H1 (cell line): Measurements from ENCODE around the gene APOL1. TPM values are rescaled to one million over a fixed set of nuclear protein-coding genes. Genes with fewer than 3 reads are reported as not detected.

Experiments
- CTCF ChIA-PET: fragments of 300-600 bp; sonication (Branson Sonifier 250); formaldehyde crosslinking; loops from one replicate; lab custom pipeline; 2021; ENCODE audit not compliant: partially characterized antibody; lab: Charles Lee
- POLR2A ChIA-PET: fragments of 300-600 bp; sonication (Branson Sonifier 250); formaldehyde crosslinking; loops from one replicate; lab custom pipeline; 2021; ENCODE audit warnings: inconsistent platforms; ENCODE audit not compliant: partially characterized antibody; lab: Charles Lee
- DNase-seq, 2 experiments: peaks; one replicate each; pipeline versions ENCODE4 v3.0.0 to v3.0.0-alpha.2; 2010 to 2022; ENCODE audit warnings: low spot score in 2 of 2, low read depth in 1 of 2, mixed read lengths in 1 of 2
- FAIRE-seq: peaks from 2 replicates; lab custom pipeline; 2011; peaks lifted over from hg19 to GRCh38; lab: Jason Lieb, UNC
- H2AFZ ChIP-seq: 2 replicates; pipeline ENCODE4 v1.8.1; 2012; ENCODE audit warnings: low read length, inconsistent platforms
- H2AK5ac ChIP-seq: 2 replicates; pipeline ENCODE4 v1.6.1; 2013; ENCODE audit warnings: low read depth, low read length
- H2BK120ac ChIP-seq: replicated peaks from 2 replicates; pipeline ENCODE3; 2013; ENCODE audit warnings: low read depth, low read length, inconsistent platforms
- H2BK12ac ChIP-seq: 2 replicates; pipeline ENCODE4 v1.6.1; 2013; ENCODE audit warnings: low read depth, low read length
- H2BK15ac ChIP-seq: 2 replicates; pipeline ENCODE4 v1.6.1; 2013; ENCODE audit warnings: low read length
- H2BK20ac ChIP-seq: 2 replicates; pipeline ENCODE4 v1.6.1; 2013; ENCODE audit warnings: low read length
- H2BK5ac ChIP-seq: 2 replicates; pipeline ENCODE4 v1.6.1; 2013; ENCODE audit warnings: low read depth, low read length
- H3K14ac ChIP-seq: 2 replicates; pipeline ENCODE4 v1.6.1; 2013; ENCODE audit warnings: inconsistent platforms; ENCODE audit not compliant: insufficient read length
- H3K18ac ChIP-seq: 2 replicates; pipeline ENCODE4 v1.6.1; 2013; ENCODE audit warnings: low read length; ENCODE audit errors: extremely low read depth
- H3K23ac ChIP-seq: 2 replicates; pipeline ENCODE4 v1.6.1; 2013; ENCODE audit warnings: inconsistent platforms; ENCODE audit not compliant: insufficient read length
- H3K23me2 ChIP-seq: 2 replicates; pipeline ENCODE4 v1.6.1; 2013; ENCODE audit warnings: low read depth, low read length
- H3K27ac ChIP-seq: 2 replicates; pipeline ENCODE4 v1.6.1; 2011; ENCODE audit warnings: low read depth, low read length, inconsistent platforms
- H3K27me3 ChIP-seq, 4 experiments: replicated peaks in 1 of 4; 1 replicate in 1 of 4; 2 replicates in 3 of 4; pipeline versions ENCODE4 v1.6.1 to v1.8.1; 2011 to 2013; ENCODE audit warnings: low read length in 3 of 4, mild to moderate bottlenecking in 3 of 4, inconsistent platforms in 2 of 4, mixed read lengths in 2 of 4, moderate library complexity in 1 of 4; ENCODE audit not compliant: control insufficient read depth in 3 of 4, insufficient read depth in 3 of 4; ENCODE audit errors: extremely low read depth in 1 of 4
- H3K36me3 ChIP-seq, 4 experiments: 2 replicates each; pipeline versions ENCODE4 v1.6.1 to v1.8.1; 2011 to 2013; ENCODE audit warnings: mild to moderate bottlenecking in 4 of 4, low read length in 3 of 4, moderate library complexity in 2 of 4, control low read depth in 1 of 4, inconsistent platforms in 1 of 4; ENCODE audit not compliant: insufficient read depth in 4 of 4, control insufficient read depth in 2 of 4
- H3K4ac ChIP-seq: replicated peaks from 2 replicates; pipeline ENCODE3; 2013; ENCODE audit warnings: low read length, low read depth, mixed read lengths, inconsistent platforms; ENCODE audit not compliant: insufficient read length
- H3K4me1 ChIP-seq, 4 experiments: replicated peaks in 1 of 4; 1 replicate in 1 of 4; 2 replicates in 3 of 4; pipeline versions ENCODE4 v1.6.1 to v1.8.1; 2011 to 2013; ENCODE audit warnings: low read length in 3 of 4, inconsistent platforms in 2 of 4, mixed read lengths in 1 of 4; ENCODE audit not compliant: insufficient read depth in 4 of 4, control insufficient read depth in 3 of 4
- H3K4me2 ChIP-seq, 2 experiments: 2 replicates each; pipeline versions ENCODE4 v1.6.1 to v1.8.1; 2011 to 2013; ENCODE audit warnings: low read depth in 2 of 2, low read length in 2 of 2, control low read depth in 1 of 2, inconsistent platforms in 1 of 2, mild to moderate bottlenecking in 1 of 2; ENCODE audit not compliant: insufficient read depth in 1 of 2
- H3K4me3 ChIP-seq, 4 experiments: fragments of 200-600, 300-600 bp in 1 of 4; sonication (generic), shearing (Covaris generic), sonication (Bioruptor Twin) in 1 of 4; 2 replicates each; pipeline versions ENCODE4 v1.5.1 to v1.8.1; 2011 to 2016; ENCODE audit warnings: low read length in 4 of 4, low read depth in 3 of 4, control low read depth in 2 of 4, inconsistent platforms in 2 of 4, mild to moderate bottlenecking in 2 of 4, mixed read lengths in 1 of 4, moderate library complexity in 1 of 4; ENCODE audit not compliant: insufficient read depth in 2 of 4; ENCODE audit errors: extremely low read depth in 1 of 4
- H3K56ac ChIP-seq: replicated peaks from 2 replicates; pipeline ENCODE3; 2013; ENCODE audit warnings: low read depth, mild to moderate bottlenecking, mixed read lengths, low read length, inconsistent platforms; ENCODE audit not compliant: insufficient read length
- H3K79me1 ChIP-seq: 2 replicates; pipeline ENCODE4 v1.6.1; 2013; ENCODE audit warnings: low read depth, low read length, control low read depth
- H3K79me2 ChIP-seq, 2 experiments: 2 replicates each; pipeline versions ENCODE4 v1.6.1 to v1.8.1; 2012 to 2013; ENCODE audit warnings: low read length in 2 of 2, mild to moderate bottlenecking in 2 of 2, inconsistent platforms in 1 of 2; ENCODE audit not compliant: insufficient read depth in 2 of 2, control insufficient read depth in 1 of 2
- H3K9ac ChIP-seq, 4 experiments: replicated peaks in 1 of 4; 1 replicate in 1 of 4; 2 replicates in 3 of 4; pipeline versions ENCODE4 v1.6.1 to v1.8.1; 2011 to 2013; ENCODE audit warnings: low read depth in 3 of 4, low read length in 3 of 4, control low read depth in 2 of 4, mild to moderate bottlenecking in 2 of 4, moderate library complexity in 2 of 4, inconsistent platforms in 1 of 4; ENCODE audit errors: extremely low read depth in 1 of 4
- H3K9me3 ChIP-seq, 2 experiments: 2 replicates each; pipeline versions ENCODE4 v1.6.1 to v1.8.1; 2012 to 2013; ENCODE audit warnings: mild to moderate bottlenecking in 2 of 2, moderate library complexity in 2 of 2, control low read depth in 1 of 2, inconsistent platforms in 1 of 2, low read depth in 1 of 2, low read length in 1 of 2, mixed read lengths in 1 of 2; ENCODE audit not compliant: insufficient read depth in 2 of 2
- H4K20me1 ChIP-seq, 2 experiments: replicated peaks in 1 of 2; 2 replicates each; pipeline versions ENCODE3 to v1.8.1; 2011 to 2013; ENCODE audit warnings: inconsistent platforms in 2 of 2, low read length in 2 of 2, mild to moderate bottlenecking in 1 of 2; ENCODE audit not compliant: insufficient read depth in 2 of 2, control insufficient read depth in 1 of 2
- H4K5ac ChIP-seq: 2 replicates; pipeline ENCODE4 v1.6.1; 2013; ENCODE audit warnings: low read length, low read depth, mixed read lengths, inconsistent platforms; ENCODE audit not compliant: insufficient read length
- H4K8ac ChIP-seq: 2 replicates; pipeline ENCODE4 v1.8.0; 2013; ENCODE audit warnings: mild to moderate bottlenecking, moderate library complexity, low read length, inconsistent platforms; ENCODE audit not compliant: insufficient read depth; ENCODE audit errors: extremely low read depth
- H4K91ac ChIP-seq: replicated peaks from 2 replicates; pipeline ENCODE3; 2013; ENCODE audit warnings: low read length, mixed read lengths, inconsistent platforms; ENCODE audit not compliant: insufficient read length
- BRCA1 ChIP-seq: IDR thresholded peaks from 2 replicates; pipeline ENCODE4 v1.6.1; 2012; ENCODE audit warnings: low read depth, low read length, improper control_type of control experiment
- CBX8 ChIP-seq: fragments of 300-800, 300-1000 bp; sonication (generic); IDR thresholded peaks from 2 replicates; pipeline ENCODE4 v1.7.1; 2016; ENCODE audit warnings: low read depth, low read length, borderline replicate concordance
- EGR1 ChIP-seq: IDR thresholded peaks from 2 replicates; pipeline ENCODE4 v1.6.1; 2011; ENCODE audit warnings: low read depth, low read length, borderline replicate concordance
- EZH2 ChIP-seq: fragments of 200-600 bp; sonication (generic); IDR thresholded peaks from 2 replicates; pipeline ENCODE4 v1.7.1; 2012; ENCODE audit warnings: low read depth, mild to moderate bottlenecking, moderate library complexity, low read length, inconsistent platforms; ENCODE audit not compliant: severe bottlenecking
- GABPA ChIP-seq: IDR thresholded peaks from 2 replicates; pipeline ENCODE4 v1.6.1; 2011; ENCODE audit warnings: mild to moderate bottlenecking, low read length, moderate library complexity, borderline replicate concordance; ENCODE audit not compliant: insufficient read depth
- GTF2F1 ChIP-seq: IDR thresholded peaks from 2 replicates; pipeline ENCODE4 v1.6.1; 2012; ENCODE audit warnings: low read depth, low read length, improper control_type of control experiment, borderline replicate concordance
- HDAC6 ChIP-seq: IDR thresholded peaks from one replicate; pipeline ENCODE4 v1.7.1; 2012; ENCODE audit warnings: low read depth, mild to moderate bottlenecking, inconsistent platforms, low read length, moderate library complexity
- JUN ChIP-seq: IDR thresholded peaks from 2 replicates; pipeline ENCODE4 v1.6.1; 2011; ENCODE audit warnings: low read depth, mild to moderate bottlenecking, improper control_type of control experiment, low read length
- NANOG ChIP-seq: IDR thresholded peaks from 2 replicates; pipeline ENCODE4 v1.6.1; 2011; ENCODE audit warnings: low read length, low read depth, mild to moderate bottlenecking, inconsistent platforms; ENCODE audit not compliant: insufficient read depth, poor library complexity, severe bottlenecking
- RFX5 ChIP-seq: IDR thresholded peaks from 2 replicates; pipeline ENCODE4 v1.6.1; 2011; ENCODE audit warnings: low read depth, low read length, improper control_type of control experiment, borderline replicate concordance
- SAP30 ChIP-seq: fragments of 300-600 bp; sonication (generic); IDR thresholded peaks from 2 replicates; pipeline ENCODE4 v1.7.1; 2012; ENCODE audit warnings: low read length, moderate library complexity, mild to moderate bottlenecking, inconsistent platforms; ENCODE audit not compliant: insufficient read depth, insufficient replicate concordance
- SIRT6 ChIP-seq: IDR thresholded peaks from one replicate; pipeline ENCODE4 v1.7.1; 2012; ENCODE audit warnings: low read length, inconsistent platforms
- TEAD4 ChIP-seq: IDR thresholded peaks from 2 replicates; pipeline ENCODE4 v1.6.1; 2012; ENCODE audit warnings: low read depth, low read length, inconsistent platforms, mixed read lengths
- YY1 ChIP-seq: IDR thresholded peaks from 2 replicates; pipeline ENCODE4 v1.6.1; 2011; ENCODE audit warnings: low read depth, mild to moderate bottlenecking, low read length
- WGBS, 2 experiments: shearing (Covaris generic) in 1 of 2; methylation state at CpG; one replicate each; pipeline versions ENCODE4 v1.1.6 to v1.1.7; 2013 to 2015; ENCODE audit warnings: low lambda C conversion rate in 2 of 2, mixed read lengths in 2 of 2, inconsistent platforms in 1 of 2, low coverage in 1 of 2, missing lambda C conversion rate in 1 of 2; ENCODE audit not compliant: insufficient replicate concordance in 2 of 2, insufficient coverage in 1 of 2, insufficient read length in 1 of 2; ENCODE audit errors: extremely low coverage in 1 of 2, missing lambda C conversion rate in 1 of 2; 5-methylcytosine and 5-hydroxymethylcytosine counted together
- polyA plus RNA-seq, 7 experiments: library from polyadenylated mRNA; depleted of rRNA in 3 of 7; stranded (reverse) in 5 of 7; unstranded in 2 of 7; fragments of >200 nt in 5 of 7; fragments of 200-250 nt in 2 of 7; gene quantifications; 1 replicate in 5 of 7; 2 replicates in 1 of 7; 4 replicates in 1 of 7; pipeline versions ENCODE4 v1.2.1 to v1.2.3, GENCODE V29; 2011 to 2013; ENCODE audit warnings: missing spikeins in 2 of 7, mixed read lengths in 2 of 7
- total RNA-seq: library from RNA; stranded (reverse); fragmentation: NEBNext Ultra II Directional; extraction: Animal tissue kit (Norgen Biotek cat#: 25700); gene quantifications from 2 replicates; pipeline ENCODE4 v1.2.1, GENCODE V29; 2021

APOL1 gene
- total and polyA plus RNA-seq, 2 of the 8 experiments (the other 6 are each of a cell fraction or from before 2014, with no cell fraction given) = not detected

GRCh38 chr22:36208914-36209313 is 44.0 kb upstream of the APOL1 start:
- POLR2A ChIA-PET = interaction anchor here (1.0 kb wide), 1 partner anchor 31 kb away, joined by 3 read pairs; the partner anchor contains the start of gene APOL2
- FAIRE-seq = no peak
- no peak overlapping the region for H3K27ac ChIP-seq
- TF ChIP-seq SAP30 (no peak), NANOG (no peak), BRCA1 (no peak), EGR1 (no peak), CBX8 (no peak), YY1 (no peak), RFX5 (no peak), SIRT6 (no peak), HDAC6 (no peak), GABPA (no peak), EZH2 (no peak), TEAD4 (no peak), JUN (no peak), GTF2F1 (no peak)

More at GRCh38 chr22:36208914-36209313, 44.0 kb upstream of the APOL1 start:
- Histone ChIP-seq H3K23ac (no peak overlapping the region), H3K18ac (no peak overlapping the region), H2AFZ (no peak overlapping the region), H3K9me3 (peaks cover 0 to 4% of the 10 kb centered on the region in 2 experiments; a peak in 1 of 4 replicates), H3K27me3 (no peaks in the 10 kb centered on the region), H3K23me2 (no peaks in the 10 kb centered on the region), H3K4me2 (no peak overlapping the region), H4K91ac (no peak overlapping the region), H3K9ac (no peak overlapping the region), H3K4ac (no peak overlapping the region), H2BK120ac (no peak overlapping the region), H3K4me1 (no peaks in the 10 kb centered on the region), H4K5ac (no peak overlapping the region), H3K56ac (no peak overlapping the region), H3K14ac (no peak overlapping the region), H4K20me1 (no peaks in the 10 kb centered on the region), H2BK20ac (no peak overlapping the region), H3K79me1 (no peaks in the 10 kb centered on the region), H3K36me3 (no peaks in the 10 kb centered on the region), H2BK12ac (no peak overlapping the region), H4K8ac (no peak overlapping the region), H3K4me3 (no peak overlapping the region), H2AK5ac (no peak overlapping the region), H2BK5ac (no peak overlapping the region), H2BK15ac (no peak overlapping the region), H3K79me2 (no peaks in the 10 kb centered on the region)
- CTCF ChIA-PET = interaction anchor here (1.5 to 1.6 kb wide), 3 partner anchors 10 to 16 kb away, joined by 3 to 7 read pairs (median 4); no protein-coding TSS in a partner anchor
- DNase-seq = no peak
- WGBS, 2 experiments = 83% methylated on average over 1 of the region's 1 CpG; no CpG with 5 or more reads in 1 of the 2 experiments
